CD4-positive, alpha-beta T cell (primary cell): ENCODE data around the gene PDGFC. TPM values are rescaled to one million over a fixed set of nuclear protein-coding genes. Genes with fewer than 3 reads are reported as not detected.

Source experiments
- ATAC-seq: fragments of 200-7000 bp; cut with Tn5 transposase; one replicate; pipeline ENCODE4 v1.10.0; 2022; ENCODE audit warnings: mild to moderate bottlenecking; ENCODE audit not compliant: poor library complexity
- CTCF ChIA-PET: fragments of 350-600 bp; sonication (Branson Sonifier 250); formaldehyde crosslinking; loops from one replicate; lab custom pipeline; 2021; ENCODE audit warnings: antibody characterized with exemption, inconsistent platforms; lab: Charles Lee
- POLR2A ChIA-PET: fragments of 350-600 bp; sonication (Branson Sonifier 250); formaldehyde crosslinking; loops from one replicate; lab custom pipeline; 2021; ENCODE audit warnings: antibody characterized with exemption, inconsistent platforms; lab: Charles Lee
- DNase-seq, 14 experiments: peaks; one replicate each; pipeline ENCODE4 v3.0.0-alpha.2; 2013 to 2020; ENCODE audit warnings: mixed read lengths in 2 of 14
- H3K27ac ChIP-seq, 2 donors: one replicate each; pipeline versions ENCODE4 v1.5.1 to v1.7.0; 2013; ENCODE audit warnings: low read length in 2 of 2, low read depth in 1 of 2, mild to moderate bottlenecking in 1 of 2
- H3K27me3 ChIP-seq, 2 experiments: 1 replicate in 1 of 2; 2 replicates in 1 of 2; pipeline versions ENCODE4 v1.6.1 to v1.7.0; 2013; ENCODE audit warnings: low read length in 2 of 2, control low read depth in 1 of 2, mild to moderate bottlenecking in 1 of 2, moderate library complexity in 1 of 2; ENCODE audit not compliant: insufficient read depth in 2 of 2, control insufficient read depth in 1 of 2
- H3K36me3 ChIP-seq: one replicate; pipeline ENCODE4 v1.6.1; 2013; ENCODE audit warnings: low read length, control low read depth; ENCODE audit not compliant: insufficient read depth
- H3K4me1 ChIP-seq: one replicate; pipeline ENCODE4 v1.6.1; 2013; ENCODE audit warnings: low read length, control low read depth; ENCODE audit not compliant: insufficient read depth
- H3K4me3 ChIP-seq: one replicate; pipeline ENCODE4 v1.5.1; 2013; ENCODE audit warnings: mild to moderate bottlenecking, low read length, moderate library complexity
- H3K9me3 ChIP-seq, 2 experiments: 1 replicate in 1 of 2; 2 replicates in 1 of 2; pipeline versions ENCODE4 v1.6.1 to v1.7.0; 2013; ENCODE audit warnings: low read length in 2 of 2, mild to moderate bottlenecking in 2 of 2, control low read depth in 1 of 2, moderate library complexity in 1 of 2; ENCODE audit not compliant: control insufficient read depth in 1 of 2, insufficient read depth in 1 of 2
- H3K27ac Mint-ChIP-seq: one replicate; pipeline ENCODE4 v1.8.0; 2020; ENCODE audit warnings: mixed read lengths
- H3K27me3 Mint-ChIP-seq: one replicate; pipeline ENCODE4 v1.8.0; 2021; ENCODE audit warnings: mixed read lengths
- H3K36me3 Mint-ChIP-seq: one replicate; pipeline ENCODE4 v1.8.0; 2021; ENCODE audit warnings: low read depth, mixed read lengths
- H3K4me1 Mint-ChIP-seq: one replicate; pipeline ENCODE4 v1.8.0; 2021; ENCODE audit warnings: low read depth, mixed read lengths
- H3K4me3 Mint-ChIP-seq: one replicate; pipeline ENCODE4 v1.8.0; 2020; ENCODE audit warnings: mild to moderate bottlenecking, mixed read lengths
- H3K9me3 Mint-ChIP-seq: one replicate; pipeline ENCODE4 v1.8.0; 2020; ENCODE audit warnings: mixed read lengths
- CTCF ChIP-seq: fragments of 200-600 bp; IDR thresholded peaks from one replicate; pipeline ENCODE4 v1.8.0; 2022; ENCODE audit warnings: antibody characterized with exemption, mild to moderate bottlenecking
- intact Hi-C, 2 experiments: fragments of 100-400 bp; cut with DNase I in 1 of 2; cut with micrococcal nuclease in 1 of 2; formaldehyde crosslinking; loops; one replicate each; pipeline versions ENCODE4 v1.15.1 to v1.9.0; 2023 to 2025; cut with DNase I, micrococcal nuclease
- total RNA-seq, 174 experiments: library from RNA in 2 of 174; stranded (reverse) in 2 of 174; gene quantifications; one replicate each; pipeline ENCODE4 v1.2.3 and lab custom pipeline; 2021 to 2026

The PDGFC gene
- total RNA-seq, 2 experiments from 2014 or later, result not detected

GRCh38 chr4:156962058-156962358 is 9.6 kb downstream of the PDGFC start:
- no peaks in the 10 kb centered on the region for H3K4me1 Mint-ChIP-seq
- H3K27ac Mint-ChIP-seq, result no peak overlapping the region
- no peaks in the 10 kb centered on the region for H3K9me3 ChIP-seq
- CTCF ChIA-PET, result no interaction called here
- no peaks in the 10 kb centered on the region for H3K36me3 Mint-ChIP-seq
- no peak overlapping the region for H3K4me3 ChIP-seq
- H3K4me3 Mint-ChIP-seq, result no peak overlapping the region
- H3K4me1 ChIP-seq, result no peaks in the 10 kb centered on the region
- intact Hi-C loops, result no loop called here
- DNase-seq (no peak), ATAC-seq (no peak)
- POLR2A ChIA-PET, result no interaction called here
- no peaks in the 10 kb centered on the region for H3K36me3 ChIP-seq
- peaks cover 4% of the 10 kb centered on the region for H3K9me3 Mint-ChIP-seq
- H3K27me3 Mint-ChIP-seq, result peaks cover 5% of the 10 kb centered on the region
- TF ChIP-seq CTCF, result no peak
- no peaks in the 10 kb centered on the region for H3K27me3 ChIP-seq
- H3K27ac ChIP-seq, result no peak overlapping the region

GRCh38 chr4:156961196-156962057 is 10.2 kb downstream of the PDGFC start:
- H3K9me3 Mint-ChIP-seq, result peaks cover 4% of the 10 kb centered on the region
- Histone ChIP-seq H3K4me3 (no peak overlapping the region), H3K4me1 (no peaks in the 10 kb centered on the region), H3K36me3 (no peaks in the 10 kb centered on the region), H3K27me3 (no peaks in the 10 kb centered on the region), H3K9me3 (no peaks in the 10 kb centered on the region), H3K27ac (no peak overlapping the region)
- no peaks in the 10 kb centered on the region for H3K27me3 Mint-ChIP-seq
- POLR2A ChIA-PET, result no interaction called here
- DNase-seq (no peak), ATAC-seq (no peak)
- H3K27ac Mint-ChIP-seq, result no peak overlapping the region
- no peaks in the 10 kb centered on the region for H3K4me1 Mint-ChIP-seq
- intact Hi-C loops, result no loop called here
- CTCF ChIA-PET, result no interaction called here
- no peaks in the 10 kb centered on the region for H3K36me3 Mint-ChIP-seq
- no peak for TF ChIP-seq CTCF
- no peak overlapping the region for H3K4me3 Mint-ChIP-seq

- Histone ChIP-seq H3K9me3 (no peaks in the 10 kb centered on the region), H3K4me1 (no peaks in the 10 kb centered on the region), H3K36me3 (no peaks in the 10 kb centered on the region), H3K27ac (no peak overlapping the region), H3K27me3 (no peaks in the 10 kb centered on the region), H3K4me3 (no peak overlapping the region)
- Mint-ChIP-seq H3K4me1 (no peaks in the 10 kb centered on the region), H3K27me3 (no peaks in the 10 kb centered on the region), H3K4me3 (no peak overlapping the region), H3K36me3 (no peaks in the 10 kb centered on the region), H3K27ac (no peak overlapping the region), H3K9me3 (peaks cover 2% of the 10 kb centered on the region)
- POLR2A ChIA-PET, result no interaction called here
- DNase-seq (no peak), ATAC-seq (no peak)
- intact Hi-C loops, result no loop called here
- TF ChIP-seq CTCF, result no peak
- CTCF ChIA-PET, result no interaction called here
Observed at GRCh38 chr4:156959298-156959702, 12.3 kb downstream of the PDGFC start.
